H9 (cell line): Measurements from ENCODE around the gene GPR150. TPM values are rescaled to one million over a fixed set of nuclear protein-coding genes. Genes with fewer than 3 reads are reported as not detected.
A peak's percentile ranks its signal among the peaks of the same experiment; 100 is the strongest.

Source experiments
- DNase-seq: peaks from one replicate; pipeline ENCODE4 v3.0.0-alpha.2; 2017
- H2AFZ ChIP-seq: one replicate; pipeline ENCODE4 v1.6.1; 2013; ENCODE audit warnings: mild to moderate bottlenecking, low read length, control low read depth, moderate library complexity
- H2AK5ac ChIP-seq: 2 replicates; pipeline ENCODE4 v1.6.1; 2013; ENCODE audit warnings: low read length, control low read depth, mixed read lengths; ENCODE audit not compliant: insufficient read length
- H2BK120ac ChIP-seq: one replicate; pipeline ENCODE4 v1.6.1; 2013; ENCODE audit warnings: low read depth, mild to moderate bottlenecking, low read length, control low read depth, inconsistent platforms; ENCODE audit not compliant: poor library complexity, severe bottlenecking
- H2BK12ac ChIP-seq: 2 replicates; pipeline ENCODE4 v1.6.1; 2013; ENCODE audit warnings: low read length, control low read depth, mixed read lengths, low read depth; ENCODE audit not compliant: insufficient read length
- H2BK15ac ChIP-seq: 2 replicates; pipeline ENCODE4 v1.6.1; 2013; ENCODE audit warnings: low read depth, low read length, control low read depth
- H2BK20ac ChIP-seq: one replicate; pipeline ENCODE4 v1.6.1; 2013; ENCODE audit warnings: low read depth, mild to moderate bottlenecking, low read length, control low read depth, inconsistent platforms; ENCODE audit not compliant: poor library complexity, severe bottlenecking
- H2BK5ac ChIP-seq: 2 replicates; pipeline ENCODE4 v1.6.1; 2013; ENCODE audit warnings: low read length, control low read depth, mixed read lengths; ENCODE audit not compliant: insufficient read length
- H3K14ac ChIP-seq: 2 replicates; pipeline ENCODE4 v1.6.1; 2013; ENCODE audit warnings: low read length, control low read depth; ENCODE audit not compliant: insufficient read depth
- H3K18ac ChIP-seq: 2 replicates; pipeline ENCODE4 v1.6.1; 2013; ENCODE audit warnings: low read depth, mild to moderate bottlenecking, mixed read lengths, low read length, control low read depth; ENCODE audit not compliant: insufficient read length
- H3K23ac ChIP-seq: 2 replicates; pipeline ENCODE4 v1.6.1; 2013; ENCODE audit warnings: low read length, control low read depth, mixed read lengths, low read depth; ENCODE audit not compliant: insufficient read length
- H3K23me2 ChIP-seq: 2 replicates; pipeline ENCODE4 v1.6.1; 2013; ENCODE audit warnings: low read depth, mild to moderate bottlenecking, mixed read lengths, low read length, control low read depth; ENCODE audit not compliant: insufficient read length, poor library complexity, severe bottlenecking
- H3K27ac ChIP-seq: 2 replicates; pipeline ENCODE4 v1.5.1; 2013; ENCODE audit warnings: low read length, control low read depth, mixed read lengths, low read depth; ENCODE audit not compliant: insufficient read length
- H3K27me3 ChIP-seq: 2 replicates; pipeline ENCODE4 v1.6.1; 2013; ENCODE audit warnings: low read length, control low read depth, inconsistent platforms; ENCODE audit not compliant: insufficient read depth
- H3K4ac ChIP-seq: 2 replicates; pipeline ENCODE4 v1.6.1; 2013; ENCODE audit warnings: low read depth, mild to moderate bottlenecking, control low read depth, inconsistent platforms, low read length, moderate library complexity
- H3K4me1 ChIP-seq: 2 replicates; pipeline ENCODE4 v1.6.1; 2013; ENCODE audit warnings: low read length, control low read depth, inconsistent platforms; ENCODE audit not compliant: insufficient read depth
- H3K4me2 ChIP-seq: 2 replicates; pipeline ENCODE4 v1.6.1; 2013; ENCODE audit warnings: low read length, control low read depth, mixed read lengths; ENCODE audit not compliant: insufficient read length, insufficient read depth
- H3K56ac ChIP-seq: 2 replicates; pipeline ENCODE4 v1.6.1; 2013; ENCODE audit warnings: low read depth, mild to moderate bottlenecking, mixed read lengths, low read length, control low read depth; ENCODE audit not compliant: insufficient read length
- H3K79me1 ChIP-seq: 2 replicates; pipeline ENCODE4 v1.6.1; 2013; ENCODE audit warnings: low read depth, mild to moderate bottlenecking, moderate library complexity, low read length, control low read depth, inconsistent platforms; ENCODE audit not compliant: insufficient read depth, poor library complexity, severe bottlenecking
- H3K79me2 ChIP-seq: 2 replicates; pipeline ENCODE4 v1.6.1; 2013; ENCODE audit warnings: low read length, control low read depth, inconsistent platforms; ENCODE audit not compliant: insufficient read depth
- H3K9ac ChIP-seq: 2 replicates; pipeline ENCODE4 v1.6.1; 2013; ENCODE audit warnings: low read length, control low read depth, mixed read lengths; ENCODE audit not compliant: insufficient read length; ENCODE audit errors: extremely low read depth
- H3K9me3 ChIP-seq: one replicate; pipeline ENCODE4 v1.6.1; 2013; ENCODE audit warnings: low read depth, low read length, inconsistent platforms; ENCODE audit not compliant: control insufficient read depth
- H3T11ph ChIP-seq: one replicate; pipeline ENCODE4 v1.6.1; 2013; ENCODE audit warnings: mild to moderate bottlenecking, low read length, control low read depth, inconsistent platforms
- H4K20me1 ChIP-seq: one replicate; pipeline ENCODE4 v1.6.1; 2013; ENCODE audit not compliant: control insufficient read depth, insufficient read length, insufficient read depth
- H4K5ac ChIP-seq: 2 replicates; pipeline ENCODE4 v1.6.1; 2013; ENCODE audit warnings: low read depth, mild to moderate bottlenecking, mixed read lengths, low read length, control low read depth; ENCODE audit not compliant: insufficient read length
- H4K8ac ChIP-seq: replicated peaks from 2 replicates; pipeline ENCODE4 v1.6.1; 2013; ENCODE audit warnings: low read length, control low read depth, mixed read lengths, low read depth; ENCODE audit not compliant: insufficient read length
- H4K91ac ChIP-seq: 2 replicates; pipeline ENCODE4 v1.6.1; 2013; ENCODE audit warnings: low read depth, mild to moderate bottlenecking, moderate library complexity, mixed read lengths, low read length, control low read depth; ENCODE audit not compliant: insufficient read length
- H3K27ac Mint-ChIP-seq, 3 experiments: 2 replicates in 2 of 3; 3 replicates in 1 of 3; pipeline ENCODE4 v1.8.0; 2020 to 2021; ENCODE audit warnings: mixed read lengths in 3 of 3, mild to moderate bottlenecking in 1 of 3, moderate library complexity in 1 of 3
- H3K27me3 Mint-ChIP-seq: 2 replicates; pipeline ENCODE4 v1.8.0; 2021; ENCODE audit warnings: low read depth, mild to moderate bottlenecking, moderate library complexity, mixed read lengths
- H3K36me3 Mint-ChIP-seq, 3 experiments: 2 replicates in 2 of 3; 3 replicates in 1 of 3; pipeline ENCODE4 v1.8.0; 2020 to 2021; ENCODE audit warnings: low read depth in 3 of 3, mixed read lengths in 3 of 3; ENCODE audit not compliant: insufficient read depth in 1 of 3
- H3K4me1 Mint-ChIP-seq, 2 experiments: 2 replicates each; pipeline ENCODE4 v1.8.0; 2020; ENCODE audit warnings: mixed read lengths in 2 of 2
- H3K4me3 Mint-ChIP-seq, 2 experiments: 2 replicates in 1 of 2; 3 replicates in 1 of 2; pipeline ENCODE4 v1.8.0; 2020 to 2021; ENCODE audit warnings: mild to moderate bottlenecking in 2 of 2, mixed read lengths in 2 of 2, moderate library complexity in 1 of 2
- H3K9me3 Mint-ChIP-seq, 2 experiments: 2 replicates in 1 of 2; 3 replicates in 1 of 2; pipeline ENCODE4 v1.8.0; 2020; ENCODE audit warnings: mild to moderate bottlenecking in 2 of 2, mixed read lengths in 2 of 2, moderate library complexity in 1 of 2
- WGBS: extraction: QIAGEN DNeasy Blood & Tissue Kit; methylation state at CpG from one replicate; pipeline ENCODE4 v1.1.7; 2013; ENCODE audit warnings: missing lambda C conversion rate, low lambda C conversion rate, mixed read lengths; ENCODE audit not compliant: insufficient read length; ENCODE audit errors: extremely low coverage; 5-methylcytosine and 5-hydroxymethylcytosine counted together
- total RNA-seq: library from RNA; stranded (reverse); gene quantifications from 2 replicates; pipeline ENCODE4 v1.2.1, GENCODE V29; 2021
- TF ChIP-seq, protein P1 (sequence below): fragments of 200-600 bp; sonication (generic); conservative IDR thresholded peaks from 3 replicates; pipeline ENCODE4 v1.8.0; 2021; ENCODE audit warnings: antibody characterized with exemption, mild to moderate bottlenecking

Gene GPR150
- total RNA-seq, 1 experiment from 2014 or later = not detected

DNA sequence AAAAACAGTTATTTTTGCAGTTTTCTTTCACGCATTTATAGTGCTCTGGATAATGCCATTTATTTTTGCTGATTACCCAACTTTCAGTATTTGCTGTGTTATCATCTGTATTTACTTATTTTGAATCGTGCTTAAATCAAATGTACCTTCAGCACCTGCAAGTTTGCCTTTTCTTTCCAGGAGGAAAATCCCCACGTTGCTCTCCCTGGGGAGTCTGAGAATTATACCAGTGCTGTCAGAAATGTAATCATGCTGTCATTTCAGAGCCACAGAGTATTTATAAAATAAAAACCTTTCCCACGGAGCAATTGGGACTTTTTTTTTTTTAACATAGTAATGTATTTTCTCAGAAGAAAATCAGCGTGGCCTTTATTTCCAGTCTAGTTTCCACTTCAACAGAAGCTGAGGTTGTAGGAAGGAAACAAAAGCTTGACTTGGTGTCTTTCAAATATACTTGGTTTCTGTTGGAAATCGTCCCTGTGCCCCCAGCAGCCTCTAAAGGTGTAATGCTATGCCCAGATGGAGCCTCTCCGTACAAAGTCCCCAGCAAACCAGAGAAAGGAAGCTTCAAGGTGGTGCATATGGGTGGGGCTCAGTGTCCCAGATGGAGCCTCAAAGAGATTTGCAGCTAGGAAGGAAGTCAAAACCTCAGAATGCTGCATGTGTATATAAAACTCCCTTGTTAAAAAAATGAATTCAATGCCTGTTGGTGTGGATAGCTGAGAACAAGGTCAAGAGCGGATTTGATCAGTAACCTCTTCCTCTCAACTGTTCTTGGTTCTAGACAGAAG, 2.1 kb downstream of the GPR150 start:
- Histone ChIP-seq H3K9ac (no peak overlapping the region), H2BK20ac (no peak overlapping the region), H3K4ac (no peak overlapping the region), H3K4me2 (no peak overlapping the region), H4K20me1 (no peaks in the 10 kb centered on the region), H3K14ac (no peak overlapping the region), H3K18ac (no peak overlapping the region), H4K8ac (no peak overlapping the region), H3T11ph (no peak overlapping the region), H2AK5ac (no peak overlapping the region), H3K9me3 (no peaks in the 10 kb centered on the region), H3K27ac (no peak overlapping the region), H2BK15ac (no peak overlapping the region), H4K5ac (no peak overlapping the region), H3K79me1 (no peaks in the 10 kb centered on the region), H3K79me2 (no peaks in the 10 kb centered on the region), H3K23me2 (peaks cover 13% of the 10 kb centered on the region), H2AFZ (no peak overlapping the region), H2BK120ac (no peak overlapping the region), H4K91ac (no peak overlapping the region), H2BK5ac (no peak overlapping the region), H2BK12ac (no peak overlapping the region), H3K56ac (no peak overlapping the region), H3K23ac (no peak overlapping the region), H3K4me1 (no peaks in the 10 kb centered on the region), H3K27me3 (peaks cover 23% of the 10 kb centered on the region)
- H3K4me1 Mint-ChIP-seq = peaks cover 14% of the 10 kb centered on the region in 2 experiments
- TF ChIP-seq, protein P1, sequence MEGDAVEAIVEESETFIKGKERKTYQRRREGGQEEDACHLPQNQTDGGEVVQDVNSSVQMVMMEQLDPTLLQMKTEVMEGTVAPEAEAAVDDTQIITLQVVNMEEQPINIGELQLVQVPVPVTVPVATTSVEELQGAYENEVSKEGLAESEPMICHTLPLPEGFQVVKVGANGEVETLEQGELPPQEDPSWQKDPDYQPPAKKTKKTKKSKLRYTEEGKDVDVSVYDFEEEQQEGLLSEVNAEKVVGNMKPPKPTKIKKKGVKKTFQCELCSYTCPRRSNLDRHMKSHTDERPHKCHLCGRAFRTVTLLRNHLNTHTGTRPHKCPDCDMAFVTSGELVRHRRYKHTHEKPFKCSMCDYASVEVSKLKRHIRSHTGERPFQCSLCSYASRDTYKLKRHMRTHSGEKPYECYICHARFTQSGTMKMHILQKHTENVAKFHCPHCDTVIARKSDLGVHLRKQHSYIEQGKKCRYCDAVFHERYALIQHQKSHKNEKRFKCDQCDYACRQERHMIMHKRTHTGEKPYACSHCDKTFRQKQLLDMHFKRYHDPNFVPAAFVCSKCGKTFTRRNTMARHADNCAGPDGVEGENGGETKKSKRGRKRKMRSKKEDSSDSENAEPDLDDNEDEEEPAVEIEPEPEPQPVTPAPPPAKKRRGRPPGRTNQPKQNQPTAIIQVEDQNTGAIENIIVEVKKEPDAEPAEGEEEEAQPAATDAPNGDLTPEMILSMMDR = no peak
- H3K4me3 Mint-ChIP-seq = peak overlapping the region; percentile 61 to 80
- no CpG with 5 or more reads among the region's 8 CpGs for WGBS
- peaks cover 65% of the 10 kb centered on the region for H3K27me3 Mint-ChIP-seq
- peaks cover 0 to 5% of the 10 kb centered on the region in 2 experiments; a peak in 2 of 5 replicates for H3K9me3 Mint-ChIP-seq
- no peak overlapping the region for H3K27ac Mint-ChIP-seq
- peaks cover 0 to 3% (median 0%) of the 10 kb centered on the region in 3 experiments; a peak in 2 of 7 replicates for H3K36me3 Mint-ChIP-seq
- no peak for DNase-seq
